LHCN-M2 (cell line): ENCODE measurements around the gene HSPB1. TPM values are rescaled to one million over a fixed set of nuclear protein-coding genes. Genes with fewer than 3 reads are reported as not detected.
"Not testable (repeated sequence)": the region's sequence is repeated elsewhere in the genome, so short reads cannot be mapped to it uniquely, and the experiment has no call there.

Source experiments
- DNase-seq: peaks from one replicate; pipeline ENCODE4 v3.0.0-alpha.2; 2012; ENCODE audit warnings: low read depth
- total RNA-seq: library from RNA; depleted of rRNA; stranded (reverse); fragments of >200 nt; gene quantifications from 2 replicates; pipeline ENCODE4 v1.2.3, GENCODE V29; 2014

HSPB1 gene
- total RNA-seq, 1 experiment from 2014 or later: 189 TPM

DNA sequence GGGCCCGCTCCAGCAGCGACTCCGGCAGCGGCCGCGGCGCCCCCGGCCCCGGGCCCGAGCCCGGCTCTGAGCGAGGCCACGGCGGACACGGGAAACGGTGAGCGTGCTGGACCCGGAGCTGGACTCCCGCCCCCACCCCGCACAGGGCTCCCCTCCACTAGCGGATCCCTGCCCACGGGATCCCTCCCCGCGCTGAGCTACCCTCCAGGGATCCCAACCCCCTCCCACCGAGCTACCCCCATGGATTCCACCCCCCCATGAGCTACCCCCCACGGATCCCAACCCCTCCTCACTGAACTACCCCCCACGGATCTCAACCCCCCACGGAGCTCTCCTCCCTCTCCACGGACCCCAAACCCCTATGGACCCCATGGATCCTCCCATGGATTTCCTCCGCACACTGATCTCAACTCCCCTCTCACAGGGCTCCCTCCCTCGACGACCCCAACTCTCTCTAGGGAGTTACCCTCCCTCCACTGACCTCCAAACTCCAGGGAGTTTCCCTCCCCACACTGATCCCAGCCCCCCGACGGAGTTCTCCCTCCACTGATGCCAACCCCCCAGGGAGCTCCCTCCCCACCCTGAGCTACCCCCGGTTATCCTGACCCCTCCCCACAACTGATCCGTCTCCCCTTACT lies 20.6 kb upstream of the HSPB1 start:
- DNase-seq: no peak

DNA sequence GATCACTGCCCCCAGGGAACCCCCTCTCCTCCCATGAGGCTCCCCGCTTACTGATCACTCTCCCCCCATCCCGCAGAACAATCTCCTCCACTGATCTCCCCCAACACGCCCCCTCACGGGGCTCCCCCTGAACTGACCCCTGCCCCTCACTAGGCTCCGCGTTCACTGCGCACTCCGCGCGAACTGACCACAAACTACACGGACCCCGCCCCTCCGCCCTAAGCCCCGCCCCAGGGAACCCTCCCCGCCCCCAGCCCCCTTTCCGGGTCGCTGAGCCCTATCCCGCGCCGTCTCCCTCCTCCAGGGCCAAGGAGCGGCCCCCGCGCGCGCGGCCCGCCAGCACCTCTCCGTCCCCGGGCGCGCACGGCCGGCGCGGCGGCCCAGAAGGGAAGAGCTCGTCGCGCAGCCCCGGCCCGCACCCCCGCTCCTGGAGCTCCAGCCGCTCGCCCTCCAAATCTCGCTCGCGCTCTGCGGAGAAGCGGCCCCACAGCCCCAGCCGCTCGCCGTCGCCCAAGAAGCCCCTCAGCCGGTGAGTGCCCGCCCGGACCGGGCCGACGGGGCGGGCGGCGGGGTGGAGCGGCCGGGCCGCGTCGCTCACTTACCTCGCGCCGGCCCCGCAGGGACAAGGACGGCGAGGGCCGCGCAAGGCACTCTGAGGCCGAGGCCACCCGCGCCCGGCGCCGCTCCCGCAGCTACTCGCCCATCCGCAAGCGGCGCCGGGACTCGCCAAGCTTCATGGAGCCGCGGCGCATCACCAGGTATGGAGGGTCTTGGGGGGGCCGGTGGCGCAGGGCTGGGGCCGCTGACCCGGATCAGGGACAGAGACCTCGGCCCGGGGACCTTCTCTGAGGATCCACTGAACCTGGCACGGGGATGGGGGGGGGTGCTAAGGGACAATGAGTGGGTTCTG lies 19.9 kb upstream of the HSPB1 start:
- DNase-seq: no peak

DNA sequence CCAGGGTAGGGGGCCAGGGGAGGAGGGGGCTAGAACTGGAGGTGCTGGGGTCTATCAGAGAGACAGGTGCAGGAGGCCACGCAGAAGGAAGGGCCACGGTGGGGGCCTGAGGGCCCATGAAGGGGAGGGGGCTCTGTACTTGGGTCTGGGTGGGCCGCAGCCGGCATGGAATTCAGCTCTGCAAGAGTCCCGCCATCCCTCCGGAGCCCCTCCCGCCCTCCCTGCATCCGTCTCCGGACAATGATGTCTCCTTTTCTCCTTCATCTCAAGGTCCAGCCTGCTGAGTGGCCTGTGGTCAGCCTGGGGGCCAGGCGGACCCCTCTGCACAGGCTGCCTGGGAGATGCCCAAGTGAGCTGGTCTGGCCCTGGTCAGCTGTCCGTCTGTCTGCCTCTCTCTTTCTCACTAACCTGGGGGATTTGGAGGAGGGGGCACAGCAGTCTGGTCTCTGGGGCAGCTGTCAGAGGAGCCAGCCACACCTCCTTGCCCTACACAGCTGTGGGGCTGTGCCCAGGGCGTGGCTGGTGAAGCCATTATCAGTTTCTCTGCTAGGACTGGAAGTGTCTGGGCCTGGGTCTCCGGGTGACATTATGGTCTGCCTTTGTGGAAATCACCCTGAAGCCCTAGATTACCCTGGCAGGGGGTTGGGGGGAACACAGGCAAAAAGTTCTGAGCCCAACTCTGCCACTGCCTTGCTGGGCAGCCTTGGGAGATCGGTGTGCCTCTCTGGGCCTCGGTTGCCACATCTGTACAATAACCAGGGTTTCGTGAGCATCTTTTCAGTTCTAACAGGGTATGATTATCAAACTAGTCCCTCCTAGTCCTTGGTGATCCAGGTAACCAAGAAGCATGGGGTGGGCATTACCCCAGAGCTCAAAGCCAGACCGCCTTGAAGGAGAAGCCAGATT lies 19.0 kb upstream of the HSPB1 start:
- no peak for DNase-seq

DNA sequence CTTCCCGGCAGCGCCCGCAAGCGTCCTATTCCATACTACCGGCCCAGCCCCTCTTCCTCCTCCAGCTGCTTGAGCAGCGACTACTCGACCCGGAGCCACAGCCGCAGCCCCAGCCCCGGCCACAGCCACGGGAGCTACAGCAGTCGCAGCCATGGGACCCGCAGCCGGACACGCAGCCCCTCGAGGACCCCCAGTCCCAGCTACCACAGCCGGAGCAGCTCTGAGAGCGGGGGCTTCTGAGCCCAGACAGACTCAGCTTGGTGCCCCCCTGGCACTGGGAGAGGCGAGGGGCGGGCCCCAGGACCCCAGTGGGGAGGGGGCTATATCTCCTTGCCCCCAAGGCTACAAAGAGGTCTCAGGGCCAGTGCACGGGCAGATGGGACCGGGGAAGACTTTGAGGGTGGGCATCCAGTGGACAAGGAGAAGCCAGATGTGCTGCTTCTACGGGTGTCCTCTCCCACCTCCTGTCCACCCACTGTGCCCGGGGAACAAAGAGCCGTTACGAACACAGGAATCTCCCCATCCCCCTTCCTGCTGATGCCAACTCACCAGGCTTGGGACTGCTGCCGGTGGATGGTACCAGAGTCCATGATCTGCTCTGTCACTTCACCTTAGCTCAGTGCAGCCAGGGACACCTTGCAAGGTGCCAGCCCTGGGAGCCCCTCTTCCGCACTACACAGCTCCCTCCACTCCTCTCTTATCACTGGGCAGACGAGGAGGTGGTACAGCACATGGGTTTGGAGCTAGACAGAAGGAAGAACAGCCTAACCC lies 16.7 kb upstream of the HSPB1 start:
- no peak for DNase-seq

DNA sequence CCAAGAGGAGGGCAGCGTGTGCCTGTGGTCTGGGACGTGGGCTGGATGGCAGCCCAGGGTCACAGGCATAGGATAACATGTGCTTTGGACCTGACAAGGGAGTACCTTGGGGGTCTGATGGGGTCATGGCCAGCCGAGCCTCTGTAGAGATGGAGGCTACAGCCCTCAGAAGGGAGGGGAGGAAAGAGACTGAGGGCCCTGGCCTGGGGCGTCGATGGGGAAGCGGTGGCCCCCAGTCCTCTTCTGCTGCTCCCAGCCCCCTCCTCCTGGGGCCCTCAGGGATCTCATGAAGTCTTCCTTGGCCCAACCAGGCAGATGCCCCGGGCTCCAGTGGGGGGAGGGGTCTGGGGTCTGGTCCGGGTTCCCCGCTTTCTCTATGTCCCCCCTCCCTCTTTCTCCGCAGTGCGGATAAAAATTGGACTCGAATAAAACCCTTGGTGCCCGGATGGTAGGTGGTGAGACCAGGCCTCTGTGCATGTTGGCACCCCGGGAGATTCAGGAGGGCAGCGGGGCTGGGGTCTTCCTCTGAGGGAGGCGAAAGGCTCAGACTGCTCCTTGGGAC lies 15.6 kb upstream of the HSPB1 start:
- DNase-seq: no peak

DNA sequence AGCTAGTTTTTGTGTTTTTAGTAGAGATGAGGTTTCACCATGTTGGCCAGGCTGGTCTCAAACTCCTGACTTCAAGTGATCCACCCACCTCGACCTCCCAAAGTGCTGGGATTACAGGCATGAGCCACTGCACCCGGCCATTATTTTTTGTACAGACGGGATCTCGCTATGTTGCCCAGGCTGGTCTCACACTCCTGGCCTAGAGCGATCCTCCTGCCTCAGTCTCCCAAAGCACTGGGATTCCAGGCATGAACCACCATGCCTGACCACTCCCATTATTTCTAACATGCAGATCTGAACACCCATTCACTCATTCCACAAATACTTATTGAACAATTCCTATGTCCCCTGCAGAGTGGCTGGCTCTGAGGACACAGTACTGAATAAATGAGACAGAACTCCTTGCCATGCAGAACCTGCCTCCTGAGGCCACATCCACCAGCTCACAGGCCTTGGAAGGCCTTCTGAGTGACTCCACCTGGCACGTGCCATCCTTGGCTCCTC lies 11.6 kb upstream of the HSPB1 start:
- not testable (repeated sequence) for DNase-seq

DNA sequence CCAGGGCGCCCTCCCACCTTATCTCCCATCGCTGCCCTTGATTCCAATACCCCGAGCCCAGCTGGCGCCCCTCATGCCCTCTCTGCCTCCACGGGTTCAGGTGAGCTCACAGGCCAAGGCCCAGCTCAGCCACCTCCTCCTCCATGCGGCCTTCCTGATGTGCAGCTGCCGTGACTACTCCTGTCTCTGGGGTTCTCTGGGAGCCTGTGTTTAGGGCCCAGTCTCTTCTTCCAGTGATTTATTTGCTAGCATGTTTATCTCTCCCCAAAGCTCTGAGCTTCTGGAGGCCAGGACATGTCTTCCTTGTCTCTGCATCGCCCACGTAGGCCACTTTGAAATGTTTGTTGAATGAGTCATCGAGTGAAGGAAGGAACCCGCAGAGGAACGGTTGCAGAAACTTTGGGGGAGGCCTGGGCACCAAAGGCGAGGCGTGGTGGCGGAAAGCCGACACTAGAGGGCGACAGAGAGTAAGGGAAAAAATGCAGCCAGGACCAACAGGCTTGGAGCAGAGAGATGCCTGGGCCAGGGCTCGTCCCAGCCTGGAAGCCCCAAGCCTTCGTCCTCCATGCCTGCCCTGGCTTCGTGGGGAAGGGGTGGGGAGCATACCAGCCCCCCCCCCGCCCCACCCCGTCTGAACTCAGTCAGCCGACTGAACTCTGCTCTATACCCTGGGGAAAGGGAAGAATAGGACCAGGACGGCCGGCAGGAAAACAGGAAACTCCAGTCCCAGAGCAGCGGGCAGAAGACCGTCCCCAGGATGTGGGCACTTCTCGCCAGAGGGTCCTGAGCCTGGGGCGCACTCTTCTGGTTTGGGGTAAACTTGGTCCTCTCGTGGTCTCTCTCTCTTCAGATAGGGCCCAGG lies 10.9 kb upstream of the HSPB1 start:
- DNase-seq: peak; percentile 100

DNA sequence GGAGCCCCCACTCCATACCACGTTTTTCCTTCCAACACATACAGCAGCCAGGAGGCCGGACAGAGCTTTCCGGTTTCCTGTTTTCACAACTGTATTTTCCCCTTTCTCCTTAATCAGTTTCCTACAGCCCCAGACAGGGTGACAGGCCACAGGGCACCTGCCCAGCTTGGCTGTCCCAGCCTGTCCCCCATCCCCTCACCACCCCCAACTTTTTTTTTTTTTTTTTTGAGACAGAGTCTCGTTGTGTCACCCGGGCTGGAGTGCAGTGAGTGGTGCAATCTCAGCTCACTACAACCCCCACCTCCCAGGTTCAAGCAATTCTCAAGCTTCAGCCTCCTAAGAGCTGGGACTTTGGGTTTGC lies 10.3 kb upstream of the HSPB1 start:
- no peak for DNase-seq

DNA sequence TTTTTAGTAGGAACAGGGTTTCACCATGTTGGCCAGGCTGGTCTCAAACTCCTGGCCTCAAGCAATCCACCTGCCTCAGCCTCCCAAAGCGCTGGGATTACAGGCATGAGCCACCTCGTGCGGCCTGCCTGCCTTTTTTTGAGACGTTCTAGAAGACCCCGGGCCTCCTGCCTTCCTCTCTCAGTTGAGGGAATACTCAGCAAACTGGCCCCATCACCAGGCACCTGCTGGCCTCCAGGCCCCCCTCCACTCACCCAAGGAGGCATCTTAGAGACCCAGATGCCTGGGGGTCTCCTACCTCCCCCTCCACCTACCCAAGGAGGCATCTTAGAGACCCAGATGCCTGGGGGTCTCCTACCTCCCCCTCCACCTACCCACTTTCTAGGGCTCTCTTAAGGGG lies 9.6 kb upstream of the HSPB1 start:
- not testable (repeated sequence) for DNase-seq

DNA sequence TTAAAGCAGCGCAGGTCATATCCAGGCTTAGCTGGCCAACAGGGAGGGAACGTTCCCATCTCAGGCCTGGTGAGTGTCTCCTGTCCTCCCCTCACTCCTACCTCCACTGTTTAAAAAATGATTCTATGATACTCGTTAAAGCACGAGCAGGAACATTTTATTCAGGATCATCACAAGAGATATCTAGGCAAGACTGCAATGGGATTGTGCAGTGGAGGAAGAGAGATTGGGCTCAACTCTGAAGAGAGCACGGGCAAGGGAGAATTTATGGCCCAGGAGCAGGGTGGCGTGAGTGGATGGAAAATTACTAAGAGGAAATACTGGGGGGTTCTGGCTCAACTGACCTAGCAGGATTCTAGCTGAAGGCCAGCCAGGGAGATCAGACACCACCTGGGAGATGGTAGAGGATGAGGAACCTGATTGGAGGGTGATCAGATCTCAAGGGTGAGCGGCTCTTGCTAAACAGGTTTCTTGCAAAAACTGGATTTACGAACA lies 9.0 kb upstream of the HSPB1 start:
- no peak for DNase-seq

DNA sequence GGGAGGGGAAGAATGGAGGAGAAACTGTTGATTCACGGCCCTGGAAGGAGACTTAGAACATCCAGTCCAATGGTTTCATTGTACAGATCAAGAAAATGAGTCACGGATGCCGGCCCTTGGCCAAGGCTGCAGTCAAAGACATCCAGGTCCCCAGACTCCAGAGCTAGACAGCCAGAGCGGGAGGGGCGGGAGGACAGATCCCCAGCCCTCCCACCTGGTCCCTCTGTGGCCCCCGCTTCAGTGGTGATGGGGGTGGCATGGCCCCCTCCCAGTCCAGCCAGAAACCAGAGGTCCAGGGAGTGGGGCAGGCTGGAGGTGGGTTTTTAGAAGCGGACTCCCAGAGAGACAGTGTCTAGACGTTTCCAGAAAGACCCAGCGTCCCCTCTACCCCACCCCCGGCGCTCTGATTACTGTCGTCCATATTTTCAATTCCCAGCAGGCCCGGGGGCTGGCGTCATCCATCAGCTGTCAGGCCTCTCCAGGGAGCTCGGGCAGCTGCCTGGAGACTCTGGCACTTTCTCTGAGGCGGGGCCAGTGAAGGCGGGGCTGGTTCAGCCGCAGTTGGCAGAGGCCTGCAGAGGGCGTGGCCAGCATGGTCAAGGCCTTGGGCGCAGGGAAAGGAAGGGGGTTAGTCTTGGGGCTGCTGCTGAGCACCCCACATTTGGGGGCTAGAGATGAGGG lies 8.0 kb upstream of the HSPB1 start:
- DNase-seq: peak; percentile 99

DNA sequence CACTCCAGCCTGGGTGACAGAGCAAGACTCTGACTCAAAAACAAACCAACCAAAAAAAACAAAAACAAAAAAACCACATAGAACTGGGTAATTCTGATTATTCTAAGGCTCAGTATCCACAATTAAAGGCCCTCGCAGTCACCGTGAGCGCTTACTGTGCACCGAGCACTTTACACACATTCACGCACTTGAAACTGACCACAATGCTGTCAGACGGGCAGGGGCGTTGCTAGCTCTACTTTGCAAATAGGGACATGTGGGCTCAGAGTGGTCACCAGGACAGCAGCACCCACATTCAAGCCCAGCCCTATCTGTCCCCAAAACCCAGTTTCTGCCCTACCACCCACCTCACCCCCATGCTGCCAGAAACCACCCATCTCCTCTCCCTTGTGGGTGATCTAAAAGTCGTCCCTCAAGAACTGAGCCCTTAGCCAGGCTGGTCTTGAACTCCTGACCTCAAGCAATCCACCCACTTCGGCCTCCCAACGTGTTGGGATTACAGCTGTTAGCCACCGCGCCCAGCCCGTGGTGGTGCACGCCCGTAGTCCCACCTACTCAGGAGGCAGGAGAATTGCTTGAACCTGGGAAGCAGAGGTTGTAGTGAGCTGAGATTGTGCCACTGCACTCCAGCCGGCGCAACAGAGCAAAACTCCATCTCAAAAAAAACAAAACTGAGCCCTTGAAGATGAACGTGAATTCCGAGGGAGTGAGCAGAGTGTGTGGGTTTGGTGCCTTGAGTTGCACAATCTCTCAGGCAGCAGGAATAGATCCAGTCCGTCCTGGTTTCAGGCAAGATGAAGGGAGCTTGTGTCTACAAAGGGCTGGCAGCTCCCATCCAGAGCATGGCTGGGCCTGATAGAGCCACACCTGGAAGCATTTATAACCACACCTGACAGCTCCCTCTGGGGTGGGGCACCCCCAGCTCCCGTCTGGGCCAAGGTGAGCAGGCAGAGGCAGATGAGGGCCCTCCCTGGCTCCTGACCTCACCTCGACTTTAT lies 5.4 kb upstream of the HSPB1 start:
- DNase-seq: peak; percentile 89

DNA sequence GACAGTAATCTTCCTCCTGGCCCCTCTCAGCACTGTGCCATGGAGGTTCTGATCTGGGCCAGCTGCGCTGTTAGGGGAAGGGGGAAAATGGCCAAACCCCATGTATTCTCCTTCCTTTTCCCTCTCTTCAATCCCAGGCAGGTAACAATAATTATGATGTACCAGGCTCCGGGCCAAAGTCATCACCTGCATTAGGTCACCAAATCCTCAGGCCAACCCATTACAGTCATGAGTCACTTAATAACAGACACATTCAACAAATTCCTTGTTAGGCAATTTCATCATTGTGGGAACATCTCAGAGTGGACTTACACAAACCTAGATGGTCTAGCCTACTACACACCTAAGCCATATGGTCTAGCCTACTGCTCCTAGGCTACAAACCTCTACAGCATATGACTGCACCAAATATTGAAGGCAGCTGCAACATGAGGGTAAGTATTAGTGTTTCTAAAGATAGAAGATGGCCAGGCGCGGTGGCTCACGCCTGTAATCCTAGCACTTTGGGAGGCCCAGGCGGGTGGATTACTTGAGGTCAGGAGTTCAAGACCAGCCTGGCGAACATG lies 2.2 kb upstream of the HSPB1 start:
- peak; percentile 73 for DNase-seq

DNA sequence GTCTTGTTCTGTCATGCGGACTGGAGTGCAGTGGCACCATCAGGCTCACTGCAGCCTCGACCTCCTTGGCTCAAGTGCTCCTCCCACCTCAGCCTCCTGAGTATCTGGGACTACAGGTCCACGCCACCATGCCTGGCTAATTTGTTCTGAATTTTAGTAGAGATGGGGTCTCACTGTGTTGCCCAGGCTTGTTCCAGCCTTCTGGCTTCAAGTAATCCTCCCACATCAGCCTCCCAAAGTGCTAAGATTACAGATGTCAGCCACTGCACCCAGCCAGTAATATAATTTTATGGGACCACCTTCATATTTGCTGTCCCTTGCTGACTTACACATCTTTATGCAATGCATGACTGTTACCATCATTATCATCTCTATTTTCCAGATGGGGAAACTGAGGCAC lies 1.5 kb upstream of the HSPB1 start:
- DNase-seq: no peak

DNA sequence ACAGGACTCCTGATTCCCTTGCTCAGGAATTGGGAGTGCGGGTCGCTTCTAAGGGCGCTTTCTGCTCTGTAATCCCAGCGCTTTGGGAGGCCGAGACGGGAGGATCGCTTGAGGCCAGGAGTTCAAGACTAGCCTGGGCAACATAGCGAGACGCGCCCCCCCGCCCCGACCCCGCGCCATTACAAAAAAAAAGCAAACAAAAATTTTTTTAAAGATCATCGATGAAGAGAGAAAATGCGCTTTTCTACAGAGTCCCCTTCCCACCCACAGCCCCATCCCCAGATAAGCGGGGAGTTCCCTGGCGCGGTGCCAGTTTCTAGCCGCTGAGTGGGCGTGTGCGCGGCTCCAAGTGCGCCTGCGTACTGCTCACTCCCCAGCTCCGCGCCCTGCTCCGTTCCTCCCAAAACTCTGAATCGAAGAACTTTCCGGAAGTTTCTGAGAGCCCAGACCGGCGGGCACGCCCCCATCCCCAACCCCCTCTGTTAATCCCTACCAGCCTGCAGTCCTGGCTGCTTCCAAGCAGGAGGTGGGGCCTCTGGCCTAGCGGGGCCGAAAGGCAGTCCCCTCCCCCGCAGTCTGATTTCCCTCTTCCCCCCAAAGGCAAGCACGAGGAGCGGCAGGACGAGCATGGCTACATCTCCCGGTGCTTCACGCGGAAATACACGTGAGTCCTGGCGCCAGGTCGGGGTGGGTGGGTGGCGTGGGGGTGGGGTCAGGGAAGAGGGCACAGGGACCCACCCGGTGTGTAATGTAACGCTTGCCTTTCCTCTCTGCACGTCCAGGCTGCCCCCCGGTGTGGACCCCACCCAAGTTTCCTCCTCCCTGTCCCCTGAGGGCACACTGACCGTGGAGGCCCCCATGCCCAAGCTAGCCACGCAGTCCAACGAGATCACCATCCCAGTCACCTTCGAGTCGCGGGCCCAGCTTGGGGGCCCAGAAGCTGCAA lies 1.0 kb downstream of the HSPB1 start:
- peak; percentile 94 for DNase-seq

DNA sequence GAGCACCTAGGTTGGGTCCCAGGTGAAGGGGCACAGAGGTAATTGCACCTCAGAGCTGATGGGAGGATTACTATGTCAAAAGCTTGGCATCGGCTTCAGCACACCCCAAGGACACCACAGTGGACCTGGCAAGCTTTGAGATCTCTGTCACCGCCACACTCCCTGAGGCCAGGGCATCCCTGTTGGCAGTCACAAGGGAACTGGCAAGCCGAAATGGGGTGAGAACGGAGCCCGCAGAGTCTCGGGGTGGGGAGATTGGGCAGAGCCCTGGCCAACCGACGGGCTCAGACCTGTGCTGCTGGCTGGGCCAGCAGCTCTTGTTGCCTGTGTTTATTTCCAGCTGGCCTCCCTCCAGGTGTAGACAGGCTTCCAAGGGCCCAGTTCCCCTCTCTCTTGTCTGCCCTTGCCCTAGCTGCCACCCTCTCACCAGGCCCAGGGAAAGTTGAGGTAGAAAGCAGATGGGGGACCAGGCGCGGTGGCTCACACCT lies 2.5 kb downstream of the HSPB1 start:
- no peak for DNase-seq
